ENCODE measurements around the gene KRTAP5-3.

The KRTAP5-3 gene

DNA sequence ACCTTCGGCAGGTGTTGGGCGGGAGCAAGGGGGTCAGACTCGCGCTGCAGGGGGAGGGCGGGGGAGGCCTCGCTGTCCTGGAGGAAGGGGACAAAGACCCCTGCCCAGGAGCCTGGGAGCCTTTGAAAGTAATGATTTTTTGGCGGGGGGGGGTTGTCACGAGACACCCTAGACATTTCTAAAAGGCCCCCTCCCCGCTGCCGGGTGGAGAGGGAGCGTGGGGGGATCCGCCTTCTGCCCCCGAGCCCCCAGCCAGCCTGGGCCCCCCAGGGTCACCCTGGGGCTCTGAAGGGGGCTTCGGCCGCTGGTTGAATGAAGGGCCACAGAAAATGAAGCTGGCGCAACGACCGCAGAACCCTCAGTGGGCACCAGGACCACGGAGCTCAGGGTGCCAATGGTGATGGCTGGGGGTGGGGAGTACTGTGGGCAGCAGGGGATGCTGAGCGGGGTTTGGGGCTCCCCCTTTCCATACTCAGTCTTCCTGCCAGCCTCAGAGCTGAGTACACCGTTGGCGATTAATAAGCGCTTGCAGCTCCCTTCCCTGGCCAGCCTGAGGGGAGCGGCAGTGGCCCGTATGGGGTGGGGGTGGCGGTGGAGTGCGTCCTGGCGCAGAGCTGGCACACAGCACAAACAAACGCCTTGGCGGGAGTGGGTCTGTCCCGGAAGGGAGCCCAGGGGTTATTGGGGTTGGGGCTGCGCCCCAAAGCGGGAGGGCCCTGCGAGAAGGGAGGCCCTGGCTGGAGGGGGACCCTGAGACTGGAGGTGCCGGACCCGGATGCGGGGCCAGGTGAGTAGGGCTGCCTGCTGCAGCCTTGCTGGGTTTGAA, 35.0 kb downstream of the KRTAP5-3 start:
- H3K27ac Mint-ChIP-seq, result peak overlapping the region; percentile 96
- peaks cover 8% of the 10 kb centered on the region for H3K27me3 Mint-ChIP-seq
- peaks cover 3% of the 10 kb centered on the region for H3K36me3 Mint-ChIP-seq
- H3K4me1 Mint-ChIP-seq, result peaks cover 18% of the 10 kb centered on the region
- H3K9me3 Mint-ChIP-seq, result peaks cover 3% of the 10 kb centered on the region
- ATAC-seq (ENCODE audit: low read depth) (peak; percentile 3), DNase-seq (ENCODE audit: low spot score in 2 of 2) (peak in 1 of 2 donors; percentile 61)
- H3K4me3 Mint-ChIP-seq, result peak overlapping the region; percentile 93

DNA sequence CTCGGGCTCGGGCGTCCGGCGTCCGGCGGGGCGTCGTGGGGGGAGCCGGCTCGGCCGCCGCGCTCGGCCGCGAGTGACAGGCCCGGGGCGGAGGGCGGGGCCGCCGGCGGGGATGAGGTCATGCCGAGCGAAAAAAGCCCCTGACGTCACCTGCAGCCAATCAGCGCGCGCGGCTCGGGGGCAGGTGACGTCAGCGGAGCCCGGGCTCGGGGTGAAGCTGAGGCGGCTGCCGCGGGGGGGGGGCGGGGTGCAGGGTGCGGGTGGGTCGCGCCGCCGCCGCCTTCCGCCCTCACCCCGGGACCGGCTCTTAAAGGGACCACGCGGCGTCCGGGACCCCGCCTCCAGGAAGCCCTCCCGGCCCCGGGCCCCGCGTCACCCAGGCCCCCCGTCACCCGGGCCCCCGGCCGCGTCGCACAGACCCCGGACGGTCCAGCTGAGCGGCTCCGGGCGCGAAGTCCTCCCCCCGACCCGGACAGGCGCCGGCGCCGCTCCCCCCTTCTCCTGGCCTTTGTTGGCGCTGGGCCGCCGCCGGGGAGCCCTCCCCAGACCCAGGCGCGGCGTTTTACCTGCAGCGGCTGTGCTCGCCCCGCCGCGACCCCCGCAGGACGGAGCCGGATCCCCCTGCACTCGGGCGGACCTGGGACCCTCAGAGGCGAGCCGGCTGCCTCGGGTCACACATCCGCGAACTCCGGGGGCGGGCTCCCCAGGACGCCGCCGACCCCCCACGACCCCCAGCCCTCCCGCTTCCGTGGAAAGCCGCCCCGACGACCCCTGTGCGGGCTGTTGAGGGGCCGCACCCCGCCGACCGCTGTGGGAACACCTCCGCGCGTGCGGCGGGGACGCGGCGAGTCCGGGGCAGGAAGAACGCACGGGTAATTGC, 35.8 kb downstream of the KRTAP5-3 start, which contains the start of gene DUSP8:
Gene DUSP8 (minus strand): TSS at position 75 of the 880 bp plus-strand sequence. CDS start 6,445 bp downstream, outside the sequence.
- peaks cover 15% of the 10 kb centered on the region for H3K4me1 Mint-ChIP-seq
- H3K9me3 Mint-ChIP-seq, result no peaks in the 10 kb centered on the region
- DNase-seq (ENCODE audit: low spot score in 2 of 2), result peak; percentile 94 to 96
- H3K27me3 Mint-ChIP-seq, result peaks cover 6% of the 10 kb centered on the region
- H3K36me3 Mint-ChIP-seq, result no peaks in the 10 kb centered on the region
- H3K27ac Mint-ChIP-seq, result peak within 1 kb of the TSS; percentile 96
- H3K4me3 Mint-ChIP-seq, result peak within 1 kb of the TSS; percentile 93
- peak; percentile 59 for ATAC-seq (ENCODE audit: low read depth)

DNA sequence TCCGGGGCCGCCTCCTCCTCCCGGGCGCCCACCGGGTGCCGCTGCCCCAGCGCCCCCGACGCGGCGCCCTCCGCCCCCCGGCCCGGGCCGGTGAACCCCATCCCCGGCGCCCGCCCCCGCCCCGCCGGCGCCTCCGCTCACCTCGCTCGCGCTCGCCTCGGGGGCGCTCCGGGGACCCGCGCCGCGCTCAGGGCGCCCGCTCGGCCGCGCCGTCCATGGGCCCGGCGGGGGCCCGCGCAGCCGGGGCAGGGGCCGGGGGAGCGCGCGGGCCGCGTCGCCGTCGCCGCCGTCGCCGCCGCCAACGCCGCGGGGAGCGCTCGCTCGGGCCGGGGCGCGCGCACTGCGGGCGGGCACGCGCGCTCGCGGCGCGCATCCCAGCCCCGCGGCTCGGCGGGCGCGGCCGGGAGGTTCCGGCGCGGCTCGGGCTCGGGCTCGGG, 36.5 kb downstream of the KRTAP5-3 start:
- peak in 1 of 2 donors; percentile 32 for DNase-seq (ENCODE audit: low spot score in 2 of 2)
- Mint-ChIP-seq H3K36me3 (no peaks in the 10 kb centered on the region), H3K4me1 (peaks cover 15% of the 10 kb centered on the region)

DNA sequence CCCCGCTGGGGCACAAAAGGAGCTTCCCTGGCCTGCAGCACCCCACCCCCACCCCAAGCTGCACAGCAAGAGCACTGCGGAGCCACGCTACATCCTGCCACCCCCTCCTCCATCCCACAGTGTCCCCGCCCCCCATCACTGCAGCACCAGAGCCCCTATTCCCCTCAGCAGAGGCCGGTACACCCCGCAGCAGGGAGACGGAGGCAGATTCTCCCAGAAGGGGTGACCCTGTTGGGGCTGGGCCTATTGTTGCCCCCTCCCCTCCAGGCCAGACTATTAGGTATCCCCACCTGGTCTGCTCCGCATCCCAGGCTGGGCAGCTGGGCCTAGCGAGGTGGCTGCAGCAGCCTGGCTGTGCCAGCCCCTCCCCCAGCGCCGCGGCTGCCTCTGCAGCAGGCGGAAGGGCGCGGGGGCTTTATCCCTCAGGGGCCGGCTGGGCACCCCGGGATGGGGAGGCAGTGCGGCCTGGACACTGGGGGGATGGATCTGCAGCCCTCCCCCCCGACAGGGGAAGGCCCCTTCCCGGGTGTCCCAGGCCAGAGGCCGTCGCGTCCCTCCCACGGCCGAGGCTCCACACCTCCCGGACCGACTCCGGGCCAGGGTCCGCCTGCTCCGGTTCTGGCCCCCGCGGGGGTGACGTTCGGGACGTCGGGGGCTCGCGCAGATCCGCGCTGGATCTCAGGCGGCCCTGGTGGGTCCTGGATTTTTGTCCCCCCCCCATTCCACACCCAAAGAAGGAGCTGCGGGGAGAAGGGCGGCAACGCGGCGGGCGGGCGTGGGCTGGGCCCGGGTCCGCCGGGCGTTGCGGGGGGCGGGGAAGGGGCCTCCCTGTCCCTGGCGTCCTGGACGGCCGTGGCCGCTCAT, 37.1 kb downstream of the KRTAP5-3 start:
- Mint-ChIP-seq H3K4me3 (peak overlapping the region; percentile 61), H3K27me3 (peaks cover 4% of the 10 kb centered on the region), H3K9me3 (no peaks in the 10 kb centered on the region), H3K4me1 (peaks cover 15% of the 10 kb centered on the region), H3K27ac (peak overlapping the region; percentile 76), H3K36me3 (no peaks in the 10 kb centered on the region)
- DNase-seq (ENCODE audit: low spot score in 2 of 2), result peak in 1 of 2 donors; percentile 51
- no peak for ATAC-seq (ENCODE audit: low read depth)

More for the DNA sequence above, 36.5 kb downstream of the KRTAP5-3 start:
- Mint-ChIP-seq H3K27me3 (peaks cover 5% of the 10 kb centered on the region), H3K9me3 (no peaks in the 10 kb centered on the region), H3K4me3 (no peak overlapping the region), H3K27ac (no peak overlapping the region)
- ATAC-seq (ENCODE audit: low read depth), result no peak

DNA sequence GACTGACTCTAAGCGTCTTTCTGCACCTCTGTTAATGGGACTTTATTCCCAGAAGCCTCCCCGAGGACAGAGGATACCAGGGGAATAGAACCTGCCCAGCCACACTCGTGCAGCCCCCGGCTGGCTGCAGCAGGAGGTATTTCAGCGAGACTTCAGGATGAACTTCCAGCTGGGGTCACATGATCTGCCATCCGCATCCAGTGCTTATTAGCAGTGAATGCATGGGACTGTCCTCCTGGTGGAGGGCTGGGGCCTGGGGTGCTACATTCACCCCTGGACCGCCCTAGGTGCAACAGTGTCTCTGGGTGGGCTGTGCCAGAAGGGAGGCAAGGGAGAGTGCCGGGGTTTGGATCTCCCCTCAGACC, 37.8 kb downstream of the KRTAP5-3 start:
- Mint-ChIP-seq H3K4me1 (peaks cover 15% of the 10 kb centered on the region), H3K27me3 (peaks cover 4% of the 10 kb centered on the region), H3K27ac (peak overlapping the region; percentile 76), H3K9me3 (no peaks in the 10 kb centered on the region), H3K36me3 (no peaks in the 10 kb centered on the region), H3K4me3 (peak overlapping the region; percentile 61)
- no peak for DNase-seq (ENCODE audit: low spot score in 2 of 2)
- no peak for ATAC-seq (ENCODE audit: low read depth)

DNA sequence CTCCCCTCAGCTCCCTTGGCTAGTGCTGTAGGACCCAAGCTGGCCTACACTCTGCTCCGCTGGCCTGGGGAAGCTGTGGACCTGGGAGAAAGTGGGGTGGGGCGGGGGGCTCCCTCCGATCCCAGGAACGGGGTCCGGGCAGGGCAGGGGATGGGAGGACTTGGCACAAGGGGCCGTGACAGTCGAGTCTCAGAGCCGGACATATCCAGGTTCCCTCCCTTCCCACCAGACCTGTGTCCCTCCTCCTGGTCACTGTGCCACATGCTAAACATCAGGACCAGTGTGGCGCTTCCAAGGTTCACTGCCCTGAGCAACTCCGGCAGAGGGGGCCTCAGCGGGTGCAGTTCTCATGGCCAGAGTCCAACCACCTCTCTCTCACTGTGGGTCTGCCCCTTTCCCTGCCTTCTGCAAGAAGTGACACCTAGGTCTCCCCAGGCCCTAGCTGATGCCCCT, 38.2 kb downstream of the KRTAP5-3 start:
- DNase-seq (ENCODE audit: low spot score in 2 of 2) (no peak), ATAC-seq (ENCODE audit: low read depth) (no peak)
- peaks cover 15% of the 10 kb centered on the region for H3K4me1 Mint-ChIP-seq
- H3K9me3 Mint-ChIP-seq, result no peaks in the 10 kb centered on the region
- H3K27me3 Mint-ChIP-seq, result peaks cover 5% of the 10 kb centered on the region
- peak overlapping the region; percentile 60 for H3K27ac Mint-ChIP-seq
- H3K36me3 Mint-ChIP-seq, result no peaks in the 10 kb centered on the region
- H3K4me3 Mint-ChIP-seq, result peak overlapping the region; percentile 61

DNA sequence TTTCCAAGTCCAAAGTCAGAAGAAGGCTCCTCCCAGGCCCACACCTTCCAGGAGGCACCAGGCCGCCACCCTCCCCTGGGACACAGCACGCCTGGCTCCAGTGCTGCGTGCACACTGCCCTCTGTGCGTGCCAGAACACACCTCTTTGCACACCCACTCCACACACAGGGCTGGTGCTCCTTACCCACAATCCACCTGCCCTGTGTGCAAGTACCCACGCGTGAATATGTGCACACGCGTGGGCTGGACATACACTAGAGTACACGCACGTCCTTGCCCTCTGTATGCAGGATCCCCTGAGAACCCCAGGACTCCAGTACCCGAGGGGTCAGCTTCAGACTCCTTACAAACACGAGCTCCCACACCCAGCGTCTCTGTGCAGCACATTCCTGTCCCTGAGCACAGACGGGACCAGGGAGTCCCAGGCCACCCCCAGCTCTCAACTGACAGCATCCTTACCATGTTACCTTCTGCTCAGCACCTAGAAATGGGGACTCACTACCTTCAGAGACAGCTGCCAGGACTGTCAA, 38.9 kb downstream of the KRTAP5-3 start:
- DNase-seq (ENCODE audit: low spot score in 2 of 2), result no peak
- peaks cover 6% of the 10 kb centered on the region for H3K27me3 Mint-ChIP-seq
- H3K9me3 Mint-ChIP-seq, result no peaks in the 10 kb centered on the region
- H3K4me1 Mint-ChIP-seq, result peaks cover 15% of the 10 kb centered on the region
- H3K4me3 Mint-ChIP-seq, result peak overlapping the region; percentile 21
- no peak for ATAC-seq (ENCODE audit: low read depth)
- peak overlapping the region; percentile 60 for H3K27ac Mint-ChIP-seq
- no peaks in the 10 kb centered on the region for H3K36me3 Mint-ChIP-seq

DNA sequence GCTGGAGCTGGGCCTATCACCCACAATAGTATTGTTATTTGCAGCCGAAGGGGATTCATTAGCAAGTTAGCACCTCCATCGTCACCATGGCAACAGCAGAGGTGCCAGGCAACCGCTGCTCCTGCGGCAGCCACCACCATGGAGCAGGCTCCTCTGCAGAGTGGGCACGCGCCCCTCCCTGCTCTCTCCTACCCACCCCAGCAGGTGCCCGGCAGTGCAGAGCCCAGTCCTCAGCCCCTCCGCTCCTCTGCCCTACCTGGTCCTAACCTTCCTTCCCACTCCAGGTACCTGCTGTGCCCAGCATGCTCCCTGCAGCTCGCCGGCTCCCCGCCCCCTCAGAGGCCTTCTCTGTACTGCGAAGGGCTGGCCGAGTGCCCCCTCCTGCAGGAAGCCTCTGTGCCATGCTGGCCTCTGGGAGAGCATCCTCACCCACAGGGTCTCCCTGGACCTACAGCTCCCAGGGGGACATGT, 39.8 kb downstream of the KRTAP5-3 start:
- DNase-seq (ENCODE audit: low spot score in 2 of 2), result peak in 1 of 2 donors; percentile 51
- Mint-ChIP-seq H3K36me3 (no peaks in the 10 kb centered on the region), H3K4me1 (peaks cover 11% of the 10 kb centered on the region), H3K4me3 (no peak overlapping the region), H3K9me3 (no peaks in the 10 kb centered on the region), H3K27me3 (peaks cover 6% of the 10 kb centered on the region), H3K27ac (peak overlapping the region; percentile 60)
- no peak for ATAC-seq (ENCODE audit: low read depth)

DNA sequence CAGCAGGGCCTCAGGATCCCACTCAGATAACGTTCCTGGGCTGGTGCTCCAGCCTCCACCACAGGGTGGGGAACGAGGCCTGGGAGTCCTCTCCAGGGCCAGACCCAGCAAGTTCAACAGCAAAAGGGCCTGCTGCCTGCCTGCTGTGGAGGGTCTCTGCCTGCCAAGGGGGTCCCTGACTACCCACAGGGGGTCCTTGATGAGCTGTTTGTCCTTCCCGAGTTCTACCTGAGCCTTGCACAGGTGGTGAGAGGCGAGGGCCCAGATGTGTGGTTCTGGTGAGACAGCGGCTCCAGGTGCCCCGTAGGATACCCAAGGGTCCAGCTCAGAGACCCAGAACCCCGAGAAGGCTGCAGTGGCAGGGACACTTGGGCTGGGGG, 40.6 kb downstream of the KRTAP5-3 start:
- H3K4me3 Mint-ChIP-seq, result no peak overlapping the region
- no peaks in the 10 kb centered on the region for H3K9me3 Mint-ChIP-seq

DNA sequence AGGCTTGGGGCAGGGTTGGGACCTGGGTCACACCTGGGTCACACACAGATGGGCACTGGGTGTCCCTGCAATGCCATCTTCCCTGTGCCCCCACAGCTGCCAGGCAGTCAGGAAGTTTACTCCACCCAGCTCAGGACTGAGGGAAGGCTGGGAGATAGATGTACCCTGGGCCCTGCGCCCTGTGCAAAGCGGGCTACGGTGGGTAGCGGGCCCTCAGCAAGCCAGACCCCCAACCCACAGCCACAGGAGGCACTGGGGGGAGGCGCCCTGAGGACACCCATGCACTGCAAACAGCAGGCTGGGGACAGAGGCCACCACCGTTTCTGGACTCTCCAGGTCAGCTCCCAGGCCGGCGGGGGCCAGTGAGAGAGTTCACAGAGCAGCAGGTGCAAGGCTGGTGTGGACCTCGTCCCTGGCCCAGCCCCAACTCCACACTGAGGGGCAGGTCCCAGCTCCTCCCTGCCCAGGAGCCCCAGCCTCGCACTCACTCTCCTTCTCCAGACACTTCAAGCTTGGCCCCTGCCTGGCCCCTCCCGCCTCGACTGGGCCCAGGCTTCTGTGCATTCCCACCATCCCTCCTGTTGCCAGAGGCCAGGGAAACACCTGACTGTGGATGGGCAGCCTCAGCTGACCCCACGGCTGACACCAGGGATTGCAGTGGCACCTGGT, 41.1 kb downstream of the KRTAP5-3 start:
- Mint-ChIP-seq H3K36me3 (no peaks in the 10 kb centered on the region), H3K4me1 (peaks cover 8% of the 10 kb centered on the region), H3K27me3 (peaks cover 6% of the 10 kb centered on the region), H3K4me3 (no peak overlapping the region), H3K27ac (no peak overlapping the region), H3K9me3 (no peaks in the 10 kb centered on the region)
- ATAC-seq (ENCODE audit: low read depth) (no peak), DNase-seq (ENCODE audit: low spot score in 2 of 2) (no peak)

More for the DNA sequence above, 40.6 kb downstream of the KRTAP5-3 start:
- Mint-ChIP-seq H3K27ac (peak overlapping the region; percentile 45), H3K4me1 (peaks cover 8% of the 10 kb centered on the region), H3K36me3 (no peaks in the 10 kb centered on the region), H3K27me3 (peaks cover 6% of the 10 kb centered on the region)
- ATAC-seq (ENCODE audit: low read depth) (no peak), DNase-seq (ENCODE audit: low spot score in 2 of 2) (no peak)

DNA sequence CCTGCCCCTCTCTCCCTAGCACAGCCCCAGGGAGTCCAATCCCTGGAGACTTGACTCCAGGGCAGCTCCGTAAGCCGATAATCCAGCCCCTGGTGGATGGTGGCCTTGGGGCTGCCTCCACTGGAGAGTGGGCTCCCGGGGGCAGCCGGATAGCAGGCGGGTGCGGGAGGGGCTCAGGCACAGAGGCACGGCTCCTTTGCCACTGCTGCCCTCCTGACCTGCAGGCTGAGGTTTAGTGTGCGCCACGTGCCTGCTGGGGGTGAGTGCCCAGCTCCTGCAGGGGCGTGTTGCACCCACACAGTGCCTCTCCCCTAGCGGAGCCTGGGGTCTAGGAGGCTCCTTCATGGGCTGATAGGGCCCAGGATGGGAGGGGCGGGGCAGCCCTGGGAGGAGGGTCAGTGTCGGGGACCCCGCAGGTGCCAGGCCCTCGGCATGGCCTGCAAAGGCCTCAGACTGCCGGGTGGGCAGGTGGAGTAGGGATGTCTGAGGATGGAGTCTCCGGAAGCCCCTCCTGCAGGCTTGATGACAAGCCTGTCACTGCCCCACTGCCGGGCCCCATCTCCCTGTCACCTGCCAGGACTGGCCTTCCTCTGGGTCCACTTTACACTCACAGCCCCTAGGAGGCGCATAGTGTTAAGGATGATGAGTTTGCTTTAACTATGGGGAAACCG, 41.7 kb downstream of the KRTAP5-3 start:
- DNase-seq (ENCODE audit: low spot score in 2 of 2) (no peak), ATAC-seq (ENCODE audit: low read depth) (no peak)
- peaks cover 6% of the 10 kb centered on the region for H3K27me3 Mint-ChIP-seq
- no peak overlapping the region for H3K4me3 Mint-ChIP-seq
- H3K36me3 Mint-ChIP-seq, result peaks cover 2% of the 10 kb centered on the region
- no peaks in the 10 kb centered on the region for H3K9me3 Mint-ChIP-seq
- H3K4me1 Mint-ChIP-seq, result peaks cover 8% of the 10 kb centered on the region
- H3K27ac Mint-ChIP-seq, result no peak overlapping the region

DNA sequence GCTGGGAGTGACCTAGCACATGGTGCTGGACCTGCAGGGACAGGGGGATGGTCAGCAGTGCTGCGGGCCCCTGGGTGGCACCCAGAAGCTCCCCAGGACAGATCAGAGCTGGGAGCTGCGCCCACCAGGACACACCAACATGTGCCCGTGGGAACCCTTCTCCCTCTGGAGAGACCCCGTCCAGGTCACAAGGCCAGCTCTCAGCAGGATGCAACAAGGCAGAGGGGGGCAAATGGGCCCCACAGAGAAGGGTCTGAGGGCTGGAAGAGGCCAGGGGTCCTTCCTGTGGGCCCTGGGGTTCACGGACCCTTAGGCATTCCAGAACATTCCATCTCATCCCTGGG, 42.4 kb downstream of the KRTAP5-3 start:
- Mint-ChIP-seq H3K4me1 (peaks cover 8% of the 10 kb centered on the region), H3K9me3 (no peaks in the 10 kb centered on the region), H3K4me3 (no peak overlapping the region), H3K27me3 (peaks cover 6% of the 10 kb centered on the region), H3K27ac (no peak overlapping the region), H3K36me3 (peaks cover 3% of the 10 kb centered on the region)
- DNase-seq (ENCODE audit: low spot score in 2 of 2), result no peak
- ATAC-seq (ENCODE audit: low read depth), result no peak
